MM.1S (cell line): ENCODE data around the gene CD300E.

Source experiments
- DNase-seq: peaks from one replicate; pipeline ENCODE4 v3.0.0-alpha.2; 2015
- H2AFZ ChIP-seq: fragments of 300-600 bp; sonication (generic); 2 replicates; pipeline ENCODE4 v1.6.0; 2016; ENCODE audit warnings: antibody characterized with exemption, low read length
- H3F3A ChIP-seq: fragments of 300-600 bp; sonication (generic); 2 replicates; pipeline ENCODE4 v1.6.1; 2016; ENCODE audit warnings: mild to moderate bottlenecking, antibody characterized with exemption, low read length, moderate library complexity, mixed read lengths; ENCODE audit not compliant: insufficient read depth
- H3K27ac ChIP-seq: fragments of 300-600 bp; sonication (generic); 2 replicates; pipeline ENCODE4 v1.5.1; 2016; ENCODE audit warnings: mild to moderate bottlenecking, low read length
- H3K27me3 ChIP-seq: fragments of 300-600 bp; sonication (generic); replicated peaks from 2 replicates; pipeline ENCODE4 v1.6.0; 2016; ENCODE audit warnings: low read length; ENCODE audit not compliant: insufficient read depth
- H3K36me3 ChIP-seq: fragments of 300-600 bp; sonication (generic); replicated peaks from 2 replicates; pipeline ENCODE4 v1.6.1; 2016; ENCODE audit warnings: mild to moderate bottlenecking, low read length, mixed read lengths; ENCODE audit not compliant: insufficient read depth
- H3K4me1 ChIP-seq: fragments of 300-600 bp; sonication (generic); 2 replicates; pipeline ENCODE4 v1.6.1; 2016; ENCODE audit warnings: low read length, mixed read lengths
- H3K4me2 ChIP-seq: fragments of 300-600 bp; sonication (generic); 2 replicates; pipeline ENCODE4 v1.6.0; 2016; ENCODE audit warnings: low read depth, low read length
- H3K4me3 ChIP-seq: fragments of 300-600 bp; sonication (generic); 2 replicates; pipeline ENCODE4 v1.5.1; 2016; ENCODE audit warnings: low read length, mixed read lengths
- H3K79me2 ChIP-seq: fragments of 300-600 bp; sonication (generic); 2 replicates; pipeline ENCODE4 v1.6.1; 2016; ENCODE audit warnings: mixed run types, low read length, mixed read lengths
- H3K9ac ChIP-seq: fragments of 300-600 bp; sonication (generic); 2 replicates; pipeline ENCODE4 v1.6.1; 2016; ENCODE audit warnings: low read length, mixed read lengths
- H3K9me2 ChIP-seq: fragments of 300-600 bp; sonication (generic); replicated peaks from 2 replicates; pipeline ENCODE4 v1.6.1; 2016; ENCODE audit warnings: mild to moderate bottlenecking, low read length, mixed read lengths; ENCODE audit not compliant: insufficient read depth
- H3K9me3 ChIP-seq: fragments of 300-600 bp; sonication (generic); replicated peaks from 2 replicates; pipeline ENCODE4 v1.6.1; 2016; ENCODE audit warnings: mild to moderate bottlenecking, low read length, mixed read lengths; ENCODE audit not compliant: insufficient read depth
- H4K20me1 ChIP-seq: fragments of 300-600 bp; sonication (generic); 2 replicates; pipeline ENCODE4 v1.6.1; 2016; ENCODE audit warnings: mild to moderate bottlenecking, low read length, moderate library complexity, mixed read lengths; ENCODE audit not compliant: insufficient read depth
- EZH2 ChIP-seq: fragments of 300-600 bp; sonication (generic); optimal IDR thresholded peaks from 2 replicates; pipeline ENCODE3; 2017; ENCODE audit warnings: low read depth, mild to moderate bottlenecking, antibody characterized with exemption, low read length, mixed read lengths
- EZH2phosphoT487 ChIP-seq: fragments of 300-600 bp; sonication (generic); IDR thresholded peaks from 2 replicates; pipeline ENCODE4 v1.6.1; 2018; ENCODE audit warnings: antibody characterized with exemption, low read length
- TF ChIP-seq, protein P1 (sequence below): fragments of 300-600 bp; sonication (generic); IDR thresholded peaks from 2 replicates; pipeline ENCODE4 v1.5.1; 2016; ENCODE audit warnings: antibody characterized with exemption, low read length, mixed read lengths

CD300E gene

GRCh38 chr17:74607221-74607620, 16.3 kb downstream of the CD300E start:
- Histone ChIP-seq H3K27me3 (peaks cover 99% of the 10 kb centered on the region), H3F3A (no peaks in the 10 kb centered on the region), H3K4me1 (no peaks in the 10 kb centered on the region), H4K20me1 (no peaks in the 10 kb centered on the region), H3K4me3 (no peak overlapping the region), H3K9ac (no peak overlapping the region), H3K27ac (no peak overlapping the region), H3K36me3 (no peaks in the 10 kb centered on the region), H2AFZ (no peak overlapping the region), H3K9me2 (no peaks in the 10 kb centered on the region), H3K9me3 (no peaks in the 10 kb centered on the region), H3K4me2 (no peak overlapping the region), H3K79me2 (no peaks in the 10 kb centered on the region)
- DNase-seq: no peak
- TF ChIP-seq, protein P1, sequence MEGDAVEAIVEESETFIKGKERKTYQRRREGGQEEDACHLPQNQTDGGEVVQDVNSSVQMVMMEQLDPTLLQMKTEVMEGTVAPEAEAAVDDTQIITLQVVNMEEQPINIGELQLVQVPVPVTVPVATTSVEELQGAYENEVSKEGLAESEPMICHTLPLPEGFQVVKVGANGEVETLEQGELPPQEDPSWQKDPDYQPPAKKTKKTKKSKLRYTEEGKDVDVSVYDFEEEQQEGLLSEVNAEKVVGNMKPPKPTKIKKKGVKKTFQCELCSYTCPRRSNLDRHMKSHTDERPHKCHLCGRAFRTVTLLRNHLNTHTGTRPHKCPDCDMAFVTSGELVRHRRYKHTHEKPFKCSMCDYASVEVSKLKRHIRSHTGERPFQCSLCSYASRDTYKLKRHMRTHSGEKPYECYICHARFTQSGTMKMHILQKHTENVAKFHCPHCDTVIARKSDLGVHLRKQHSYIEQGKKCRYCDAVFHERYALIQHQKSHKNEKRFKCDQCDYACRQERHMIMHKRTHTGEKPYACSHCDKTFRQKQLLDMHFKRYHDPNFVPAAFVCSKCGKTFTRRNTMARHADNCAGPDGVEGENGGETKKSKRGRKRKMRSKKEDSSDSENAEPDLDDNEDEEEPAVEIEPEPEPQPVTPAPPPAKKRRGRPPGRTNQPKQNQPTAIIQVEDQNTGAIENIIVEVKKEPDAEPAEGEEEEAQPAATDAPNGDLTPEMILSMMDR: no peak
- TF ChIP-seq EZH2phosphoT487 (no peak), EZH2 (no peak)

DNA sequence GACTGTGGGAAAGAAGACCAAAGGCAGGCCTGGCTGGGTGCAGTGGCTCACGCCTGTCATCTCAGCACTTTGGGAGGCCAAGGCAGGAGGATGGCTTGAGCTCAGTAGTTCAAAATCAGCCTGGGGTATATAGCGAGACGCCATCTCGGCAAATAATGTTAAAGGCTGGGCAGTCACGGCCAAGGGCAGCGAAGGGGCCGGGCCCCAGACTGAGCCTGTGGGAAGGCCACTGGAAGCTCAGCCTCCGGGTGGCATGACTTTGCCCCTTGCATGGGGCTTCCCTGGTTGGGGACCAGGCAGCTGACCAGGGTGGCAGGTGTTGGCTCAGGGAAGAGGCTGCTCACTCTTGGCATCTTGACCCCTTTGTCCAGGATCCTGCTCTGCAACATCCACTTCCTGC, 17.5 kb downstream of the CD300E start:
- Histone ChIP-seq H3K9me3 (no peaks in the 10 kb centered on the region), H3K36me3 (no peaks in the 10 kb centered on the region), H3K79me2 (no peaks in the 10 kb centered on the region), H2AFZ (no peak overlapping the region), H3F3A (no peaks in the 10 kb centered on the region), H3K9me2 (no peaks in the 10 kb centered on the region), H3K9ac (no peak overlapping the region), H3K27me3 (peaks cover 95% of the 10 kb centered on the region), H3K27ac (no peak overlapping the region), H3K4me3 (no peak overlapping the region), H3K4me2 (no peak overlapping the region), H3K4me1 (no peaks in the 10 kb centered on the region), H4K20me1 (no peaks in the 10 kb centered on the region)
- no peak for TF ChIP-seq EZH2
- DNase-seq: no peak

DNA sequence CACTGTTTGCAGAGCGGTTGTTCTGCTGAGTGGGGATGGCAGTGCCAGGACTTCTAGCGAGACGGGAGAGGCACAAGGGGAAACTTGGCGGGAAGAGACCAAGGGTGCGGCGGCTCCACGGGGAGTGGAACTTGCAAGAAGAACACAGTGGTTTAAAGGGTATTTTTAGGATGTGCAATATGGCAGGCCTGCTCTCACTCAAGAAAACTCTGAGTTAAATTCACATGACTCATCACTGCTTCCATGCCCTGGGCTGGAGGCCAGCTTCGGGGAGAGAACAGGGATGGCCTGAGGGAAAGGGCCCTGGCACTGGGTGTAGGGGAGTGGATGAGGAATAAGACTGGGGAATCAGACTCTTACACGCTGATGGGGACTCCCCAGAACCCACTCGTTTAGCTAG, 18.2 kb downstream of the CD300E start:
- Histone ChIP-seq H2AFZ (no peak overlapping the region), H3K4me3 (no peak overlapping the region), H3K4me2 (no peak overlapping the region), H3K79me2 (no peaks in the 10 kb centered on the region), H3K9me2 (no peaks in the 10 kb centered on the region), H3K27ac (no peak overlapping the region), H3K9me3 (no peaks in the 10 kb centered on the region), H3K27me3 (peaks cover 95% of the 10 kb centered on the region), H3F3A (no peaks in the 10 kb centered on the region), H3K4me1 (no peaks in the 10 kb centered on the region), H3K9ac (no peak overlapping the region), H3K36me3 (no peaks in the 10 kb centered on the region), H4K20me1 (no peaks in the 10 kb centered on the region)
- TF ChIP-seq, protein P1: no peak
- TF ChIP-seq EZH2 (no peak), EZH2phosphoT487 (no peak)
- DNase-seq: no peak

GRCh38 chr17:74604761-74605160, 18.8 kb downstream of the CD300E start:
- no peak overlapping the region for H2AFZ ChIP-seq
- no peak overlapping the region for H3K27ac ChIP-seq
- no peaks in the 10 kb centered on the region for H3K9me3 ChIP-seq
- no peak overlapping the region for H3K9ac ChIP-seq
- H3K4me2 ChIP-seq: no peak overlapping the region
- H3K36me3 ChIP-seq: no peaks in the 10 kb centered on the region
- H3K4me3 ChIP-seq: no peak overlapping the region
- H3K9me2 ChIP-seq: no peaks in the 10 kb centered on the region
- DNase-seq: no peak
- no peak for TF ChIP-seq EZH2phosphoT487
- no peaks in the 10 kb centered on the region for H3F3A ChIP-seq
- no peaks in the 10 kb centered on the region for H3K79me2 ChIP-seq
- no peaks in the 10 kb centered on the region for H4K20me1 ChIP-seq
- H3K27me3 ChIP-seq: peaks cover 93% of the 10 kb centered on the region
- H3K4me1 ChIP-seq: no peaks in the 10 kb centered on the region
